HepG2 (cell line): ENCODE measurements around the gene GARS1.

Source experiments
- EZH2 ChIP-seq: conservative IDR thresholded peaks from 2 replicates; pipeline ENCODE4 v1.6.1; 2012; ENCODE audit warnings: mild to moderate bottlenecking, low read depth, low read length, moderate library complexity
- KDM5A ChIP-seq: fragments of 200-600 bp; sonication (generic); IDR thresholded peaks from 2 replicates; pipeline ENCODE4 v1.7.0; 2018; ENCODE audit warnings: antibody characterized with exemption, mild to moderate bottlenecking, low read length, borderline replicate concordance
- POLR2AphosphoS2 ChIP-seq: IDR thresholded peaks from 2 replicates; pipeline ENCODE4 v1.6.1; 2011; ENCODE audit warnings: low read depth, low read length, improper control_type of control experiment
- RAD21 ChIP-seq: fragments of 450-650 bp; formaldehyde crosslinking; IDR thresholded peaks from 2 replicates; pipeline ENCODE4 v1.5.0; 2020; ENCODE audit warnings: mild to moderate bottlenecking
- THAP11 ChIP-seq: IDR thresholded peaks from 2 replicates; pipeline ENCODE4 v1.6.1; 2016; ENCODE audit warnings: missing biosample characterization, missing genetic modification reagents
- ZFX ChIP-seq: sonication (generic); formaldehyde crosslinking; IDR thresholded peaks from 2 replicates; pipeline ENCODE4 v1.4.0; 2020; ENCODE audit warnings: mild to moderate bottlenecking, low read depth, missing genetic modification reagents, moderate library complexity
- TF ChIP-seq, protein P1 (sequence below): sonication (generic); formaldehyde crosslinking; IDR thresholded peaks from 2 replicates; pipeline ENCODE4 v1.5.1; 2020; ENCODE audit warnings: mild to moderate bottlenecking, missing genetic modification reagents, moderate library complexity

DNA sequence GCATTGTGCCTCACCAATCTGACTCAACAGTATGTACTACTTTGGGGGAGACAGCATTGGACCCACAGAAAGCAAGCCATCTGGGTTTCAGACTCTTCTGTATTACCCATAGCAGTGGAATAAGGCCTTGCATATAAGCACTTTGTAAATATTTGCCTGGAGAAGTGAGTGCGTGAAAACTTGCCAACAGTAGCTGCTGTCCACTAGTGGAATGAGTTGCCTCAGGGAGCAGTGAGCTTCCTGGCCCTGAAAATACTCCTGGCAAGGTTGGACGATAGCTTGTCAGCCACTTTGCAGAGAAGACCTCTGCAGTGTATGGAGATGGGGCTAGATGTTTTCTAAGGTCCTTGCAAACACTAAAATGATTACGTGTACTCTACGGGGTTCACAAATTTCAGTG is 21.6 kb downstream of the GARS1 start:
- no peak for TF ChIP-seq KDM5A
- no peak for TF ChIP-seq RAD21 (CRISPR knock-in tag)
- TF ChIP-seq THAP11 = no peak
- TF ChIP-seq ZFX (CRISPR knock-in tag) = no peak
- TF ChIP-seq, protein P1, sequence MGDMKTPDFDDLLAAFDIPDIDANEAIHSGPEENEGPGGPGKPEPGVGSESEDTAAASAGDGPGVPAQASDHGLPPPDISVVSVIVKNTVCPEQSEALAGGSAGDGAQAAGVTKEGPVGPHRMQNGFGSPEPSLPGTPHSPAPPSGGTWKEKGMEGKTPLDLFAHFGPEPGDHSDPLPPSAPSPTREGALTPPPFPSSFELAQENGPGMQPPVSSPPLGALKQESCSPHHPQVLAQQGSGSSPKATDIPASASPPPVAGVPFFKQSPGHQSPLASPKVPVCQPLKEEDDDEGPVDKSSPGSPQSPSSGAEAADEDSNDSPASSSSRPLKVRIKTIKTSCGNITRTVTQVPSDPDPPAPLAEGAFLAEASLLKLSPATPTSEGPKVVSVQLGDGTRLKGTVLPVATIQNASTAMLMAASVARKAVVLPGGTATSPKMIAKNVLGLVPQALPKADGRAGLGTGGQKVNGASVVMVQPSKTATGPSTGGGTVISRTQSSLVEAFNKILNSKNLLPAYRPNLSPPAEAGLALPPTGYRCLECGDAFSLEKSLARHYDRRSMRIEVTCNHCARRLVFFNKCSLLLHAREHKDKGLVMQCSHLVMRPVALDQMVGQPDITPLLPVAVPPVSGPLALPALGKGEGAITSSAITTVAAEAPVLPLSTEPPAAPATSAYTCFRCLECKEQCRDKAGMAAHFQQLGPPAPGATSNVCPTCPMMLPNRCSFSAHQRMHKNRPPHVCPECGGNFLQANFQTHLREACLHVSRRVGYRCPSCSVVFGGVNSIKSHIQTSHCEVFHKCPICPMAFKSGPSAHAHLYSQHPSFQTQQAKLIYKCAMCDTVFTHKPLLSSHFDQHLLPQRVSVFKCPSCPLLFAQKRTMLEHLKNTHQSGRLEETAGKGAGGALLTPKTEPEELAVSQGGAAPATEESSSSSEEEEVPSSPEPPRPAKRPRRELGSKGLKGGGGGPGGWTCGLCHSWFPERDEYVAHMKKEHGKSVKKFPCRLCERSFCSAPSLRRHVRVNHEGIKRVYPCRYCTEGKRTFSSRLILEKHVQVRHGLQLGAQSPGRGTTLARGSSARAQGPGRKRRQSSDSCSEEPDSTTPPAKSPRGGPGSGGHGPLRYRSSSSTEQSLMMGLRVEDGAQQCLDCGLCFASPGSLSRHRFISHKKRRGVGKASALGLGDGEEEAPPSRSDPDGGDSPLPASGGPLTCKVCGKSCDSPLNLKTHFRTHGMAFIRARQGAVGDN (CRISPR knock-in tag) = no peak
- no peak for TF ChIP-seq POLR2AphosphoS2
- no peak for TF ChIP-seq EZH2
